ENCODE data around the gene GRAMD2A.

DNA sequence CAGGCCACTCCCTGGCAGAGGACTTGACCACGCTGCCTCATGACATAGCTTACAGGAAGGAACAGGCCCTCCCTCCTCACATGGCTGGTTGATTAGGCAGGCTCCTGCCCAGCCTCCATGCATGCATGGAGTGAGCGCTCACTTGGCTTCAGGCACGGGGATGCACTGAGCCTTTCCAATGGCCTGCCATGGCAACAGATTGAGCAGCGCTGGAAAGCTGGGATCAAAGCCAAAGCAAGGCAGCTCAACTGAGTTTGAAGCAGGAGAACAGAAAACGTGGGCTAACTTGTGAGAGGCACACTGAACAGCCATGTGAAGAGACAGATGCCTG lies 5.9 kb upstream of the GRAMD2A start:
- TF ChIP-seq, protein P1, sequence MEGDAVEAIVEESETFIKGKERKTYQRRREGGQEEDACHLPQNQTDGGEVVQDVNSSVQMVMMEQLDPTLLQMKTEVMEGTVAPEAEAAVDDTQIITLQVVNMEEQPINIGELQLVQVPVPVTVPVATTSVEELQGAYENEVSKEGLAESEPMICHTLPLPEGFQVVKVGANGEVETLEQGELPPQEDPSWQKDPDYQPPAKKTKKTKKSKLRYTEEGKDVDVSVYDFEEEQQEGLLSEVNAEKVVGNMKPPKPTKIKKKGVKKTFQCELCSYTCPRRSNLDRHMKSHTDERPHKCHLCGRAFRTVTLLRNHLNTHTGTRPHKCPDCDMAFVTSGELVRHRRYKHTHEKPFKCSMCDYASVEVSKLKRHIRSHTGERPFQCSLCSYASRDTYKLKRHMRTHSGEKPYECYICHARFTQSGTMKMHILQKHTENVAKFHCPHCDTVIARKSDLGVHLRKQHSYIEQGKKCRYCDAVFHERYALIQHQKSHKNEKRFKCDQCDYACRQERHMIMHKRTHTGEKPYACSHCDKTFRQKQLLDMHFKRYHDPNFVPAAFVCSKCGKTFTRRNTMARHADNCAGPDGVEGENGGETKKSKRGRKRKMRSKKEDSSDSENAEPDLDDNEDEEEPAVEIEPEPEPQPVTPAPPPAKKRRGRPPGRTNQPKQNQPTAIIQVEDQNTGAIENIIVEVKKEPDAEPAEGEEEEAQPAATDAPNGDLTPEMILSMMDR (IDR thresholded peaks at IDR 0.05): no peak
- TF ChIP-seq POLR2A (IDR thresholded peaks at IDR 0.05): no peak

Measured in uterus (tissue), 2 donors.